AG04449 (cell line): Measurements from ENCODE around the gene NIM1K.

ENCODE experiments used
- CTCF ChIA-PET: fragments of 350-600 bp; formaldehyde crosslinking; extraction: SDS; loops from one replicate; lab custom pipeline; 2021; ENCODE audit warnings: antibody characterized with exemption; lab: Yijun Ruan, JAX
- POLR2A ChIA-PET: fragments of 400-600, 350-600 bp; formaldehyde crosslinking; extraction: SDS; loops from one replicate; lab custom pipeline; 2020; ENCODE audit warnings: antibody characterized with exemption, inconsistent platforms; lab: Yijun Ruan, JAX
- DNase-seq: peaks from one replicate; pipeline ENCODE4 v3.0.0-alpha.2; 2010; ENCODE audit warnings: low read depth, low spot score
- H3K4me3 ChIP-seq: 2 replicates; pipeline ENCODE4 v1.5.1; 2011; ENCODE audit warnings: low read depth, mild to moderate bottlenecking, control low read depth, low read length
- TF ChIP-seq, protein P1 (sequence below): IDR thresholded peaks from one replicate; pipeline ENCODE4 v1.5.1; 2011; ENCODE audit warnings: mild to moderate bottlenecking, moderate library complexity, low read length, control low read depth, inconsistent platforms; ENCODE audit not compliant: insufficient read depth; ENCODE audit errors: missing control alignments

The NIM1K gene

GRCh38 chr5:43203373-43203772 is 11.3 kb downstream of the NIM1K start:
- ChIA-PET CTCF (interaction anchor here (0.6 to 1.1 kb wide), 3 partner anchors 10 to 17 kb away, joined by 3 to 4 read pairs (median 3); partner anchors contain the start of gene NIM1K), POLR2A (no interaction called here)
- no peak overlapping the region for H3K4me3 ChIP-seq
- DNase-seq = no peak
- TF ChIP-seq, protein P1, sequence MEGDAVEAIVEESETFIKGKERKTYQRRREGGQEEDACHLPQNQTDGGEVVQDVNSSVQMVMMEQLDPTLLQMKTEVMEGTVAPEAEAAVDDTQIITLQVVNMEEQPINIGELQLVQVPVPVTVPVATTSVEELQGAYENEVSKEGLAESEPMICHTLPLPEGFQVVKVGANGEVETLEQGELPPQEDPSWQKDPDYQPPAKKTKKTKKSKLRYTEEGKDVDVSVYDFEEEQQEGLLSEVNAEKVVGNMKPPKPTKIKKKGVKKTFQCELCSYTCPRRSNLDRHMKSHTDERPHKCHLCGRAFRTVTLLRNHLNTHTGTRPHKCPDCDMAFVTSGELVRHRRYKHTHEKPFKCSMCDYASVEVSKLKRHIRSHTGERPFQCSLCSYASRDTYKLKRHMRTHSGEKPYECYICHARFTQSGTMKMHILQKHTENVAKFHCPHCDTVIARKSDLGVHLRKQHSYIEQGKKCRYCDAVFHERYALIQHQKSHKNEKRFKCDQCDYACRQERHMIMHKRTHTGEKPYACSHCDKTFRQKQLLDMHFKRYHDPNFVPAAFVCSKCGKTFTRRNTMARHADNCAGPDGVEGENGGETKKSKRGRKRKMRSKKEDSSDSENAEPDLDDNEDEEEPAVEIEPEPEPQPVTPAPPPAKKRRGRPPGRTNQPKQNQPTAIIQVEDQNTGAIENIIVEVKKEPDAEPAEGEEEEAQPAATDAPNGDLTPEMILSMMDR = no peak

DNA sequence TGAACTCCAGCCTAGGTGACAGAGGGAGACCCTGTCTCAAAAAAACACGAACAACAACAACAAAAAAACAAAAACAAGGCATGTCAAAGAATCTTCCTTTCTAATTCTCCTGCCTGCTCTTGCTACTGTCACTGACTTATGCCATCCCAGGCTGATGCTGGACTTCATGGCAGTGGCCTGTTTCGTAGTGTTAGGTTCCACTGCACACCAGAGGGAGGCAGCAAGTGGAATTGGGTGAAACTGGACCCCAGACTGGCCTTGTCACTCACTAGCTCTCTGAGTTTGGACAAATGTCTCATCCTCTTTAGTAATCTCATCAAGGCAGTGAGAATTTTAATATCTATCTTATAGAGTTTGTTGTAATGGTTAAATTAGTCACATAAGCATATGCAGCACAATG is 12.9 kb downstream of the NIM1K start:
- CTCF ChIA-PET = interaction anchor here (0.8 kb wide), 1 partner anchor 8 kb away, joined by 4 read pairs; no protein-coding TSS in a partner anchor
- POLR2A ChIA-PET = no interaction called here
- no peak overlapping the region for H3K4me3 ChIP-seq
- DNase-seq = no peak
- TF ChIP-seq, protein P1 = no peak

DNA sequence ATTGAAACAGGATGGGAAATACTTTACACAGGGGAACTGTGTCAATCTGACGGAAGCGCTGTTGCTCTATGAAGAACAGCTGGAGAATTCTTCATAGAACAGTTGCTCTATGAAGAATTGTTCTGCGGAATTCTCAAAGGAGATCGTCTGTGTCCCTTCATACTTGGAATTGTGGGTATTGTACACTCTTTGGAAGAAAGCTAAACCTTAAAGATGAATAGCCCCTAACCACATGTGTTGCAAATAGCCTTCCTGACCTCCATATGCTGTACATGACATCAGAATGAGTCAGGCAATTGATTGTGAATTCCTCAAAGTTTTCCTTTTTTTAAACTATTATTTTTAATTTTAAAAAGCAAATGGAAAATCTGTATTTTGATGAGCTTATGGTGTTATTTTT is 15.6 kb downstream of the NIM1K start:
- no peak overlapping the region for H3K4me3 ChIP-seq
- ChIA-PET POLR2A (interaction anchor here (1.1 kb wide), 1 partner anchor 87 kb away, joined by 3 read pairs; the partner anchor contains the start of gene ZNF131), CTCF (no interaction called here)
- DNase-seq = no peak
- TF ChIP-seq, protein P1 = no peak

DNA sequence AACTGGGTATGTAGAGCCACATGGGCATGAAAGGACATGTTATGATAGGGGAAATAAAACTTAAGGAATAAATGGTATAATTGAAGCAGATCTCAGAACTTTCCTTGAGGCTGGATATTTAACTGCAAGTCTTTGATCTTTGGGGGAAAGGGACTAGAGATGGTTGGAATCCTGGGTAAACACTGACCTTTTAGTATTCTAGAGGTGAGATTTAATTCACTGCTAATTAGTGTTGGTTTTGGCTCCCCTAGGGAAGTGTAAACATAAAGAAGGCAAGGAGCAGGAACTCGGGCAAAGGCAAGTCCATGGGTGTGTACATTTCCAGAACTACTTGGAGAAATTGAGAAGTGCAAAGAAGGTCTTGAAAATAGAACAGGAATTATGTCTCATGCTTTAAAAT is 16.6 kb downstream of the NIM1K start:
- H3K4me3 ChIP-seq = no peak overlapping the region
- TF ChIP-seq, protein P1 = no peak
- CTCF ChIA-PET = no interaction called here
- POLR2A ChIA-PET = no interaction called here
- DNase-seq = no peak

DNA sequence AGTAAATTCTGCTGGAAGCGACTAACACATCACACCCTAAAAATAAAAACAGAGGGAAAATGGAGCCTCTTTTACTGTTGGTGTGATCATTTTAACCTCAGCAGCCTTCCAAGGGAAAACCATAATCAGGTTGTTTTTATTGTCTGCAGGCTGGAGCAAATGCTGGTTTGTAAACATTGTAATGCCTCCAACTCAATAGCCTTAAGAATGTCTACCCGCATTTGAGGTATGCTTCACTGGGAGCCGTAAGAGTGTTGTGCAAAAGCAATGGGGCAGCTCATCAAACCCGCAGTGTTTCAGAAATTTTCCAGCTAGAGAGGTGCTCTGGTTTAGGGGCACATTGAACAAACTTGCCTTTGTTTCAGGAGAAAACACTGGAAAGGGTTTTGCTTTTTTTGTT is 17.0 kb downstream of the NIM1K start:
- POLR2A ChIA-PET = no interaction called here
- DNase-seq = no peak
- CTCF ChIA-PET = no interaction called here
- TF ChIP-seq, protein P1 = no peak
- no peak overlapping the region for H3K4me3 ChIP-seq

GRCh38 chr5:43209833-43210232 is 17.8 kb downstream of the NIM1K start:
- TF ChIP-seq, protein P1 = no peak
- CTCF ChIA-PET = no interaction called here
- DNase-seq = no peak
- no peak overlapping the region for H3K4me3 ChIP-seq
- POLR2A ChIA-PET = no interaction called here
